Measurements from ENCODE around the gene ADARB1.

GRCh38 chr21:45048968-45049367, 25.4 kb upstream of the ADARB1 start:
- TF ChIP-seq ESRRG (CRISPR knock-in tag; IDR thresholded peaks at IDR 0.05), result no peak
- TF ChIP-seq ZNF8 (CRISPR knock-in tag; IDR thresholded peaks at IDR 0.05), result no peak
